PFSK-1 (cell line): ENCODE data around the gene IL1RL1.

Experiments used
- POLR2AphosphoS5 ChIP-seq: IDR thresholded peaks from 2 replicates; pipeline ENCODE4 v1.6.1; 2012; ENCODE audit warnings: low read depth, mild to moderate bottlenecking, control low read depth, low read length, moderate library complexity
- TAF1 ChIP-seq: IDR thresholded peaks from 2 replicates; pipeline ENCODE4 v1.6.1; 2012; ENCODE audit warnings: low read length, control low read depth, borderline replicate concordance; ENCODE audit not compliant: insufficient read depth

- no peak for TF ChIP-seq TAF1
- TF ChIP-seq POLR2AphosphoS5: no peak
Measured at GRCh38 chr2:102302458-102302857, 8.9 kb upstream of the IL1RL1 start.
